IMR-90 (cell line): ENCODE measurements around the gene PRKAR1B. TPM values are rescaled to one million over a fixed set of nuclear protein-coding genes. Genes with fewer than 3 reads are reported as not detected.

ENCODE experiments used
- ATAC-seq: fragments of 200-7000 bp; cut with Tn5 transposase; 2 replicates; pipeline ENCODE4 v1.9.1; 2020; ENCODE audit warnings: low read depth, mild to moderate bottlenecking, moderate library complexity
- BruUV-seq: library from RNA; stranded (reverse); fragments of 400-500 nt; replicated peaks from 2 replicates; lab custom pipeline; 2021; lab: Mats Ljungman, UMichigan
- CTCF ChIA-PET: fragments of 300-600 bp; formaldehyde crosslinking; extraction: SDS; loops from one replicate; lab custom pipeline; 2021; ENCODE audit warnings: antibody characterized with exemption; lab: Yijun Ruan, JAX
- POLR2A ChIA-PET: fragments of 300-600 bp; sonication (Branson Sonifier 250); formaldehyde crosslinking; loops from one replicate; lab custom pipeline; 2022; ENCODE audit warnings: antibody characterized with exemption; ENCODE audit not compliant: unreplicated experiment; lab: Charles Lee
- DNase-seq: peaks from one replicate; pipeline ENCODE4 v3.0.0; 2013
- H2AFZ ChIP-seq: replicated peaks from 2 replicates; pipeline ENCODE3; 2013; ENCODE audit warnings: low read length, mild to moderate bottlenecking; ENCODE audit not compliant: poor library complexity
- H2AK5ac ChIP-seq: 2 replicates; pipeline ENCODE4 v1.6.1; 2013; ENCODE audit warnings: low read depth, low read length, inconsistent platforms
- H2AK9ac ChIP-seq: replicated peaks from 2 replicates; pipeline ENCODE3; 2013; ENCODE audit warnings: mild to moderate bottlenecking, low read depth, low read length, moderate library complexity; ENCODE audit not compliant: poor library complexity
- H2BK120ac ChIP-seq: 2 replicates; pipeline ENCODE4 v1.6.1; 2013; ENCODE audit warnings: low read depth, low read length, inconsistent platforms
- H2BK15ac ChIP-seq: 3 replicates; pipeline ENCODE4 v1.6.1; 2013; ENCODE audit warnings: low read depth, low read length, inconsistent platforms
- H2BK20ac ChIP-seq: 2 replicates; pipeline ENCODE4 v1.6.1; 2013; ENCODE audit warnings: low read depth, mild to moderate bottlenecking, inconsistent platforms, low read length, moderate library complexity
- H2BK5ac ChIP-seq: 2 replicates; pipeline ENCODE4 v1.6.1; 2013; ENCODE audit warnings: mild to moderate bottlenecking, low read depth, low read length, inconsistent platforms; ENCODE audit not compliant: poor library complexity, severe bottlenecking
- H3K14ac ChIP-seq: replicated peaks from 2 replicates; pipeline ENCODE4 v1.6.1; 2013; ENCODE audit warnings: low read depth, low read length, inconsistent platforms
- H3K18ac ChIP-seq: 2 replicates; pipeline ENCODE4 v1.6.1; 2013; ENCODE audit warnings: low read depth, low read length, control low read depth
- H3K23ac ChIP-seq: 2 replicates; pipeline ENCODE4 v1.6.1; 2013; ENCODE audit warnings: low read depth, low read length, inconsistent platforms
- H3K27ac ChIP-seq: 2 replicates; pipeline ENCODE4 v1.5.1; 2013; ENCODE audit warnings: mild to moderate bottlenecking, control low read depth, low read length; ENCODE audit not compliant: insufficient read depth
- H3K27me3 ChIP-seq: 2 replicates; pipeline ENCODE4 v1.6.1; 2013; ENCODE audit warnings: low read length; ENCODE audit not compliant: control insufficient read depth, insufficient read depth
- H3K36me3 ChIP-seq: 2 replicates; pipeline ENCODE4 v1.6.1; 2013; ENCODE audit warnings: low read length, mixed read lengths; ENCODE audit not compliant: control insufficient read depth, insufficient read depth
- H3K4ac ChIP-seq: 2 replicates; pipeline ENCODE4 v1.6.1; 2013; ENCODE audit warnings: low read depth, low read length, inconsistent platforms
- H3K4me1 ChIP-seq: 2 replicates; pipeline ENCODE4 v1.6.1; 2013; ENCODE audit warnings: low read length, mixed read lengths; ENCODE audit not compliant: control insufficient read depth, insufficient read depth
- H3K4me2 ChIP-seq: 2 replicates; pipeline ENCODE4 v1.6.1; 2013; ENCODE audit warnings: low read depth, mild to moderate bottlenecking, control low read depth, low read length, moderate library complexity
- H3K4me3 ChIP-seq: 2 replicates; pipeline ENCODE4 v1.5.1; 2013; ENCODE audit warnings: low read depth, mild to moderate bottlenecking, control low read depth, low read length, moderate library complexity; ENCODE audit not compliant: insufficient read depth
- H3K56ac ChIP-seq: 2 replicates; pipeline ENCODE4 v1.6.1; 2013; ENCODE audit warnings: low read length, inconsistent platforms; ENCODE audit not compliant: insufficient read depth; ENCODE audit errors: extremely low read depth
- H3K79me1 ChIP-seq, 2 experiments: 2 replicates each; pipeline ENCODE4 v1.6.1; 2013; ENCODE audit warnings: low read length in 2 of 2, inconsistent platforms in 1 of 2, low read depth in 1 of 2
- H3K9ac ChIP-seq: 2 replicates; pipeline ENCODE4 v1.6.1; 2013; ENCODE audit warnings: low read depth, low read length, control low read depth
- H3K9me1 ChIP-seq: 2 replicates; pipeline ENCODE4 v1.6.1; 2013; ENCODE audit warnings: low read length, inconsistent platforms; ENCODE audit not compliant: insufficient read depth
- H3K9me3 ChIP-seq: 2 replicates; pipeline ENCODE4 v1.6.1; 2013; ENCODE audit warnings: low read length; ENCODE audit not compliant: control insufficient read depth, insufficient read depth
- H4K20me1 ChIP-seq: 2 replicates; pipeline ENCODE4 v1.6.1; 2013; ENCODE audit warnings: low read length, inconsistent platforms; ENCODE audit not compliant: insufficient read depth
- H4K5ac ChIP-seq: 2 replicates; pipeline ENCODE4 v1.6.1; 2013; ENCODE audit warnings: mild to moderate bottlenecking, low read depth, low read length, control low read depth
- H4K8ac ChIP-seq, 2 experiments: 2 replicates each; pipeline ENCODE4 v1.6.1; 2013; ENCODE audit warnings: low read depth in 2 of 2, low read length in 2 of 2, control low read depth in 1 of 2, inconsistent platforms in 1 of 2
- H4K91ac ChIP-seq: 2 replicates; pipeline ENCODE4 v1.6.1; 2013; ENCODE audit warnings: low read depth, low read length, inconsistent platforms; ENCODE audit not compliant: insufficient read depth
- CHD1 ChIP-seq: IDR thresholded peaks from 2 replicates; pipeline ENCODE4 v1.6.1; 2012; ENCODE audit warnings: low read depth, low read length, improper control_type of control experiment
- CTCF ChIP-seq: conservative IDR thresholded peaks from 2 replicates; pipeline ENCODE4 v1.5.1; 2012; ENCODE audit warnings: mild to moderate bottlenecking, low read depth, low read length, improper control_type of control experiment
- ELK1 ChIP-seq: fragments of 150-350 bp; IDR thresholded peaks from 2 replicates; pipeline ENCODE4 v1.6.1; 2016; ENCODE audit warnings: low read depth, mild to moderate bottlenecking, low read length, moderate library complexity, borderline replicate concordance
- MAFK ChIP-seq: IDR thresholded peaks from 2 replicates; pipeline ENCODE4 v1.6.1; 2012; ENCODE audit warnings: low read depth, low read length, improper control_type of control experiment
- MAZ ChIP-seq: IDR thresholded peaks from 2 replicates; pipeline ENCODE4 v1.6.1; 2012; ENCODE audit warnings: low read depth, mild to moderate bottlenecking, low read length, improper control_type of control experiment, moderate library complexity, borderline replicate concordance
- MXI1 ChIP-seq: IDR thresholded peaks from 2 replicates; pipeline ENCODE4 v1.6.1; 2012; ENCODE audit warnings: low read depth, mild to moderate bottlenecking, low read length, moderate library complexity, borderline replicate concordance
- NFE2L2 ChIP-seq: fragments of 150-350 bp; IDR thresholded peaks from 2 replicates; pipeline ENCODE4 v1.6.1; 2016; ENCODE audit warnings: low read depth, mild to moderate bottlenecking, low read length
- POLR2A ChIP-seq: IDR thresholded peaks from 2 replicates; pipeline ENCODE4 v1.6.1; 2012; ENCODE audit warnings: mild to moderate bottlenecking, low read depth, low read length
- RAD21 ChIP-seq: IDR thresholded peaks from 2 replicates; pipeline ENCODE4 v1.6.1; 2012; ENCODE audit warnings: low read length, improper control_type of control experiment
- RCOR1 ChIP-seq: IDR thresholded peaks from 2 replicates; pipeline ENCODE4 v1.6.1; 2012; ENCODE audit warnings: mild to moderate bottlenecking, low read length, improper control_type of control experiment; ENCODE audit not compliant: insufficient replicate concordance
- RFX5 ChIP-seq: IDR thresholded peaks from 2 replicates; pipeline ENCODE4 v1.8.0; 2012; ENCODE audit warnings: low read depth, mild to moderate bottlenecking, low read length, moderate library complexity
- SMC3 ChIP-seq: fragments of 150-350 bp; IDR thresholded peaks from 2 replicates; pipeline ENCODE4 v1.6.1; 2016; ENCODE audit warnings: low read depth, mild to moderate bottlenecking, antibody characterized with exemption, low read length, moderate library complexity
- USF2 ChIP-seq: fragments of 150-350 bp; IDR thresholded peaks from 2 replicates; pipeline ENCODE4 v1.6.1; 2017; ENCODE audit warnings: mild to moderate bottlenecking, antibody characterized with exemption, low read length, low read depth
- WGBS, 2 experiments: methylation state at CpG; one replicate each; pipeline versions ENCODE4 v1.1.5 to v1.1.7; 2013; ENCODE audit warnings: missing lambda C conversion rate in 2 of 2; ENCODE audit not compliant: insufficient read length in 1 of 2; ENCODE audit errors: extremely low coverage in 2 of 2; 5-methylcytosine and 5-hydroxymethylcytosine counted together
- dilution Hi-C: fragments of 300-500 bp; cut with HindIII; formaldehyde crosslinking; loops from one replicate; pipeline ENCODE4 v1.14.3; 2018; ENCODE audit warnings: low sequenced_read_pairs; ENCODE audit not compliant: unreplicated experiment
- in situ Hi-C: fragments of 300-500 bp; cut with MboI; formaldehyde crosslinking; loops from 3 replicates; pipeline ENCODE4 v1.14.3; 2019; ENCODE audit warnings: low sequenced_read_pairs, inconsistent platforms, mixed read lengths
- intact Hi-C: fragments of 100-400 bp; cut with micrococcal nuclease; formaldehyde crosslinking; loops from 2 replicates; pipeline ENCODE4 v1.10.0; 2022
- polyA plus RNA-seq, 3 experiments: library from polyadenylated mRNA; depleted of rRNA; stranded (reverse); fragments of >200 nt; gene quantifications; 2 replicates each; pipeline ENCODE4 v1.2.3, GENCODE V29; 2012; ENCODE audit warnings: low replicate concordance in 1 of 3
- total RNA-seq: library from RNA; depleted of rRNA; stranded (reverse); fragments of >200 nt; gene quantifications from 2 replicates; pipeline ENCODE4 v1.2.3, GENCODE V29; 2012

Gene PRKAR1B
- total and polyA plus RNA-seq, 2 of the 4 experiments (the other 2 are of a cell fraction) = 15.2 to 20.2 TPM

GRCh38 chr7:512146-512510, 215.0 kb downstream of the PRKAR1B start (continued):
- no peak for TF ChIP-seq USF2
- TF ChIP-seq ELK1 = no peak
- no peak for TF ChIP-seq POLR2A

GRCh38 chr7:511476-512145, 215.5 kb downstream of the PRKAR1B start:
- Histone ChIP-seq H3K9ac (no peak overlapping the region), H2AK5ac (no peak overlapping the region), H3K4me1 (peaks cover 3% of the 10 kb centered on the region), H2BK120ac (no peak overlapping the region), H3K4ac (no peak overlapping the region), H3K56ac (no peak overlapping the region), H4K20me1 (no peaks in the 10 kb centered on the region; the same call in 1 of the 2 replicates), H3K14ac (no peak overlapping the region), H3K23ac (no peak overlapping the region), H3K79me1 (peaks cover 0 to 27% of the 10 kb centered on the region in 2 experiments; a peak in 3 of 4 replicates), H4K5ac (no peak overlapping the region), H2BK20ac (no peak overlapping the region), H2AFZ (no peak overlapping the region), H2BK5ac (no peak overlapping the region), H3K4me2 (no peak overlapping the region), H4K8ac (no peak overlapping the region), H4K91ac (no peak overlapping the region), H3K27me3 (no peaks in the 10 kb centered on the region), H3K9me1 (peaks cover 6% of the 10 kb centered on the region; the same call in 1 of the 2 replicates), H2AK9ac (no peak overlapping the region), H3K18ac (no peak overlapping the region), H3K27ac (no peak overlapping the region), H3K9me3 (no peaks in the 10 kb centered on the region), H3K4me3 (no peak overlapping the region), H3K36me3 (0 out of 2 replicates have a peak, but pooled peaks cover 4% of the 10 kb centered on the region), H2BK15ac (no peak overlapping the region)
- 98% methylated on average over 13 of the region's 25 CpGs; no CpG with 5 or more reads in 1 of the 2 experiments for WGBS, 2 experiments
- DNase-seq (no peak), ATAC-seq (no peak)
- intact Hi-C loops (loop anchor here (10.0 kb wide), 1 partner anchor 363 kb away; the partner anchor contains the start of gene GET4), in situ Hi-C loops (no loop called here), dilution Hi-C loops (no loop called here)
- ChIA-PET CTCF (no interaction called here), POLR2A (no interaction called here)
- no TSS peak for BruUV-seq
- TF ChIP-seq CHD1 (no peak), MXI1 (no peak), RAD21 (no peak), RFX5 (no peak), RCOR1 (no peak), POLR2A (no peak), MAZ (no peak), SMC3 (no peak), MAFK (no peak), CTCF (no peak), NFE2L2 (no peak)
